HL-60 (cell line): ENCODE data around the gene CNDP1.

ENCODE experiments used
- DNase-seq, 2 experiments: peaks; one replicate each; pipeline ENCODE4 v3.0.0-alpha.2; 2010 to 2020; ENCODE audit warnings: low read depth in 1 of 2, low spot score in 1 of 2
- H3K27ac ChIP-seq: fragments of 250-450 bp; sonication (Bioruptor Pico); replicated peaks from 2 replicates; pipeline ENCODE4 v1.5.1; 2020; ENCODE audit warnings: mild to moderate bottlenecking, moderate library complexity
- H3K27me3 ChIP-seq: fragments of 250-450 bp; sonication (Bioruptor Pico); 2 replicates; pipeline ENCODE4 v1.5.1; 2021; ENCODE audit warnings: mild to moderate bottlenecking, moderate library complexity; ENCODE audit not compliant: insufficient read depth, poor library complexity, severe bottlenecking
- H3K4me3 ChIP-seq: replicated peaks from 2 replicates; pipeline ENCODE4 v1.5.1; 2011; ENCODE audit warnings: mild to moderate bottlenecking, control low read depth, low read length; ENCODE audit not compliant: insufficient read depth
- CTCF ChIP-seq: IDR thresholded peaks from one replicate; pipeline ENCODE4 v1.5.1; 2011; ENCODE audit warnings: low read length, control low read depth, inconsistent platforms; ENCODE audit not compliant: insufficient read depth
- GABPA ChIP-seq: IDR thresholded peaks from 2 replicates; pipeline ENCODE4 v1.6.1; 2012; ENCODE audit warnings: low read depth
- POLR2AphosphoS5 ChIP-seq: IDR thresholded peaks from 2 replicates; pipeline ENCODE4 v1.6.1; 2012; ENCODE audit warnings: low read depth
- REST ChIP-seq: IDR thresholded peaks from 2 replicates; pipeline ENCODE4 v1.6.1; 2012; ENCODE audit warnings: low read depth; ENCODE audit not compliant: insufficient replicate concordance
- SPI1 ChIP-seq: IDR thresholded peaks from 2 replicates; pipeline ENCODE4 v1.6.1; 2012; ENCODE audit warnings: low read depth, mild to moderate bottlenecking, borderline replicate concordance
- long read RNA-seq: library from polyadenylated mRNA; unstranded; transcript quantifications from one replicate; pipeline ENCODE4 v2.0.0, GENCODE V29; 2020

CNDP1 gene
- long read RNA-seq, partial matches to known transcripts: 0 of 2 reads
- long read RNA-seq, other reads (novel, unspliced or antisense): 2 of 2 reads

GRCh38 chr18:74534150-74534969, at the start of gene CNDP1:
CNDP1 (plus strand) TSS chr18:74534500; CDS start chr18:74534668, 168 bp downstream.
- no peak within 1 kb of the TSS for H3K4me3 ChIP-seq
- no peak within 1 kb of the TSS for H3K27ac ChIP-seq
- TF ChIP-seq GABPA (no peak), SPI1 (no peak), CTCF (no peak), POLR2AphosphoS5 (no peak), REST (no peak)
- DNase-seq: no peak
- no peaks in the 10 kb centered on the region for H3K27me3 ChIP-seq

GRCh38 chr18:74486119-74486849, 48.0 kb upstream of the CNDP1 start:
- DNase-seq: no peak
- Histone ChIP-seq H3K27ac (no peak overlapping the region), H3K27me3 (peaks cover 12% of the 10 kb centered on the region), H3K4me3 (no peak overlapping the region)
- no peak for TF ChIP-seq POLR2AphosphoS5
- no peak for TF ChIP-seq SPI1
- no peak for TF ChIP-seq CTCF
- no peak for TF ChIP-seq REST
- TF ChIP-seq GABPA: no peak

GRCh38 chr18:74488354-74488753, 45.9 kb upstream of the CNDP1 start:
- H3K27ac ChIP-seq: no peak overlapping the region
- TF ChIP-seq SPI1 (no peak), REST (no peak), POLR2AphosphoS5 (no peak), GABPA (no peak), CTCF (no peak)

More at GRCh38 chr18:74488354-74488753, 45.9 kb upstream of the CNDP1 start:
- H3K27me3 ChIP-seq: peaks cover 12% of the 10 kb centered on the region
- no peak for DNase-seq
- H3K4me3 ChIP-seq: no peak overlapping the region
